ENCODE measurements around the gene BANP. TPM values are rescaled to one million over a fixed set of nuclear protein-coding genes. Genes with fewer than 3 reads are reported as not detected.
A peak's percentile ranks its signal among the peaks of the same experiment; 100 is the strongest.

BANP gene
- total and polyA plus RNA-seq, 4 experiments from 2014 or later: 10.7 to 72.7 (median 44.1) TPM

DNA sequence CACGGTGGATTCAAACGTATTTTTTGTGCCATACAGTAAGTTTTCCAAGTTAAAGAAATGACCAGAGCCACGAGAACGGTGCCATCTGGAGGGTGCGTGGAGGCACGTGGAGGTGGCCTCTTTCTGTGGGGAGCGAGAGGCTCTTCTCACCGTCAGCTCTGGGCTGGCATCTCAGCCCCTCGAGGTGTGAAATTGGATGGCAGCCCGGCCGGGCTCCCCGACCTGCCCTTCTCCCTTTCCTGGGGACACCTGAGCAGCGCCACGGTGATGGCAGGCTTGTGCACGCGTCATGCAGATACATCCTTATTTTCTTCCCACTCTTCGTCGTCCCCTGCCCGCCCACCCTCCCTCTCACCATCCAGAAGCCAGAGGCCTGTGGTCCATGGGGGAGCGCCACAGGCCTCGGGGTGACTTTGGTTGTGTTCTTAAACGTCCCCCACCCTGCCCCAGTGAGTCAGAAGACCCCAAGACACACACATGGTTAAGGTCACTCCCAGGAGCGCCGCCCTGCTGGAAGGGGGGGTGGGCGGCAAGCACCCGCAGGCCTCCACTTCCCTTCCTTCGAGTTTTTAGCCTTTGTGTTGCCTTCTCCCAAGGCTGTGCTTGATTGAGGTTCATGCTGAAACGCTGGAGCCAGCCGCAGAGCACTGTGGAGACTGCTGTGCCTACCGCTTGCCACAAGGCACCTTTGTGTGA is 109.4 kb downstream of the BANP start:
- peaks cover 7% of the 10 kb centered on the region for H3K36me3 ChIP-seq (ENCODE audit: insufficient read depth, low read length)
- no peak overlapping the region for H3K4me3 Mint-ChIP-seq

GRCh38 chr16:88061346-88062110 is 110.3 kb downstream of the BANP start:
- Mint-ChIP-seq H3K27me3 (no peaks in the 10 kb centered on the region), H3K27ac (no peak overlapping the region), H3K36me3 (peaks cover 7 to 39% of the 10 kb centered on the region in 2 donors), H3K4me3 (no peak overlapping the region), H3K9me3 (peaks cover 0 to 2% (median 0%) of the 10 kb centered on the region in 8 donors), H3K4me1 (no peaks in the 10 kb centered on the region)
- Histone ChIP-seq H3K27ac (ENCODE audit: low read depth, low read length) (no peak overlapping the region), H3K4me1 (ENCODE audit: insufficient read depth, low read length) (no peaks in the 10 kb centered on the region), H3K4me3 (ENCODE audit: low read length in 2 of 2) (no peak overlapping the region), H3K27me3 (ENCODE audit: insufficient read depth, low read length) (no peaks in the 10 kb centered on the region), H3K36me3 (ENCODE audit: insufficient read depth, low read length) (peaks cover 7% of the 10 kb centered on the region), H3K9me3 (ENCODE audit: control insufficient read depth in 1 of 2, low read length in 2 of 2) (no peaks in the 10 kb centered on the region)
- POLR2A ChIA-PET (ENCODE audit: partially characterized antibody): no interaction called here
- intact Hi-C loops (cut with micrococcal nuclease): no loop called here
- DNase-seq: no peak
- CTCF ChIA-PET (ENCODE audit: partially characterized antibody): no interaction called here

More for the DNA sequence above, 109.4 kb downstream of the BANP start:
- Mint-ChIP-seq H3K27ac (no peak overlapping the region), H3K4me1 (peaks cover 0 to 4% (median 0%) of the 10 kb centered on the region in 4 donors), H3K36me3 (peaks cover 7 to 39% of the 10 kb centered on the region in 2 donors), H3K9me3 (peaks cover 0 to 2% (median 0%) of the 10 kb centered on the region in 8 donors), H3K27me3 (no peaks in the 10 kb centered on the region)
- Histone ChIP-seq H3K4me1 (ENCODE audit: insufficient read depth, low read length) (no peaks in the 10 kb centered on the region), H3K27me3 (ENCODE audit: insufficient read depth, low read length) (no peaks in the 10 kb centered on the region), H3K9me3 (ENCODE audit: control insufficient read depth in 1 of 2, low read length in 2 of 2) (no peaks in the 10 kb centered on the region), H3K27ac (ENCODE audit: low read depth, low read length) (no peak overlapping the region), H3K4me3 (ENCODE audit: low read length in 2 of 2) (no peak overlapping the region)
- no peak for DNase-seq
- ChIA-PET POLR2A (ENCODE audit: partially characterized antibody) (no interaction called here), CTCF (ENCODE audit: partially characterized antibody) (no interaction called here)
- intact Hi-C loops (cut with micrococcal nuclease): no loop called here

- Mint-ChIP-seq H3K9me3 (peaks cover 0 to 2% (median 0%) of the 10 kb centered on the region in 8 donors), H3K36me3 (peaks cover 7 to 37% of the 10 kb centered on the region in 2 donors), H3K4me3 (no peak overlapping the region), H3K27me3 (no peaks in the 10 kb centered on the region), H3K27ac (no peak overlapping the region), H3K4me1 (no peaks in the 10 kb centered on the region)
- ChIA-PET POLR2A (ENCODE audit: partially characterized antibody) (no interaction called here), CTCF (ENCODE audit: partially characterized antibody) (no interaction called here)
- H3K27me3 ChIP-seq (ENCODE audit: insufficient read depth, low read length): no peaks in the 10 kb centered on the region
- no peaks in the 10 kb centered on the region for H3K4me1 ChIP-seq (ENCODE audit: insufficient read depth, low read length)
- no peak overlapping the region for H3K4me3 ChIP-seq (ENCODE audit: low read length in 2 of 2)
- H3K27ac ChIP-seq (ENCODE audit: low read depth, low read length): no peak overlapping the region
- peaks cover 7% of the 10 kb centered on the region for H3K36me3 ChIP-seq (ENCODE audit: insufficient read depth, low read length)
- no peaks in the 10 kb centered on the region for H3K9me3 ChIP-seq (ENCODE audit: control insufficient read depth in 1 of 2, low read length in 2 of 2)
- no peak for DNase-seq
- intact Hi-C loops (cut with micrococcal nuclease): no loop called here
These were observed 111.3 kb downstream of the BANP start for GRCh38 chr16:88062341-88063210.

DNA sequence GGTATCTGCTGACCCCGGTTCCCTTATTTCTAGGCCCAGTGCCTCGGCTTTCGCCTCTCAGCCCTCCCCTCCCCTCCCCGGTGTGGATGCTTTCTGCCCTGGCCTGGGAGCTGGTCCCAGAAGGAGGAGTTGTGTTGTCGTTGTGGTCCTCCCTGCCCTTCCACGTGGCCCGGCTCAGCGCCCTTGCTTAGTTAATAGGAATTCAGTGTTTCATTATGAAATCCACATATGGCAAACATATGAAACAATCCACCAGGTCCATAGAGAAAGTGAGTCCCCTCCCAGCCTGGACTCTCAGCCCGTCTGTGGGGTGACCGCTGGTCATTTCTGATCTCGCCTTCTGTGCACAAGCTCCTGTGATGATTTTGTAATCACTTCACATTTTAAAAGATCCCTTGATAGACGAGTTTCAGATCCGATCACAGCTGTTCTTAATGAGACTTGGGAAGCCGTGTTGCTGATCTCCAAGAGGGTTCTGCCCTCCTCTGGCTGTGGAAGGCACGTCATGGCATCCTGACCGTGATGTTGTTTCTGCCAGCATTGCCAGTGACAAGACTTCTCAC is 112.1 kb downstream of the BANP start:
- Histone ChIP-seq H3K27me3 (ENCODE audit: insufficient read depth, low read length) (no peaks in the 10 kb centered on the region), H3K36me3 (ENCODE audit: insufficient read depth, low read length) (peaks cover 7% of the 10 kb centered on the region), H3K4me3 (ENCODE audit: low read length in 2 of 2) (no peak overlapping the region), H3K27ac (ENCODE audit: low read depth, low read length) (no peak overlapping the region), H3K4me1 (ENCODE audit: insufficient read depth, low read length) (no peaks in the 10 kb centered on the region), H3K9me3 (ENCODE audit: control insufficient read depth in 1 of 2, low read length in 2 of 2) (no peaks in the 10 kb centered on the region)
- ChIA-PET CTCF (ENCODE audit: partially characterized antibody) (no interaction called here), POLR2A (ENCODE audit: partially characterized antibody) (no interaction called here)
- Mint-ChIP-seq H3K4me1 (no peaks in the 10 kb centered on the region), H3K4me3 (no peak overlapping the region), H3K36me3 (peaks cover 7 to 36% of the 10 kb centered on the region in 2 donors), H3K27ac (peak overlapping the region in 1 of 7 donors; percentile 57), H3K27me3 (no peaks in the 10 kb centered on the region), H3K9me3 (peaks cover 0 to 2% (median 0%) of the 10 kb centered on the region in 8 donors)
- intact Hi-C loops (cut with micrococcal nuclease): no loop called here
- no peak for DNase-seq

DNA sequence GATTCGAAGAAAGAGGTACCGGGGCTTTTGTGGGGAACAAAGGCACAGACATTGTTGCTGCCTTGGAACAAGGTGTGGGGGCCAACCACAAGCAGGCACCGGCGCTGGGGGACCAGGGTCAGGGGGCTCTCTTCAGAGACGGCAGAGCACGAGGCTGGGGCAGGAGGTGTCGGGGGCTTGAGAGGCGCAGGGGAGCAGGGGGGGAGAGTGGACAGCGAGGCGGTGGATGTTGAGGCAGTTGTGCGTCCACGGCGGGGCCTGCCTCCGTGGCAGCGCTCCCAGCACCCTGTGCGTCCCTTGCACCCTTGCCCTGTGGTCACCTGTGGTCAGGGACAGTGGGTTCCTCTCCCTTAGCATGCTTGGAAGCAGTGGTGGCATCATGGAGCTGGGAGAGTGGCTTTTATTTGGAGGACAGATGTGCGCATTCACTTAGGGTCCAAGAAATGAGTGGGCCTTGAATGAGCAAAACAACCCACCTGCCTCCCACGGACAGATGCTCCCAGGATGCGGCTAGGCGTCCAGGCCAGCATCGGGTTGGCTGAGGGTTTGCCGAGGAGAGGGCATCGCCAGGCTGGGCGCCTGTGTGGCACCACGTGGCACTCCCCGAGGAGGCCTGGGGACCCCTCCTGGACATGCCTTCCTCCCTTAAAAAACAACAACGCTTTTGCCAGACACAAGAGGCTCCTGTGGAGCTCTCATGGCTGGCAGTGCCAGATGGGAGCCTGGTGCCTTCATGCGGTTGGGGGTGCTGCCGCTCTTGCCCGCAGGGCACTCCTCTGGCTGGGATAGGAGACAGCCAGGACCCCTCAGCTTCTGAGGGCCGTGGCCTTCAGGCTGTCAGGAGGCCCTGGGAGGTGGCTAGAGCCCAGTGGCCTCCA is 113.0 kb downstream of the BANP start:
- intact Hi-C loops (cut with micrococcal nuclease): no loop called here
- H3K4me3 Mint-ChIP-seq: no peak overlapping the region
- no peak overlapping the region for H3K4me3 ChIP-seq (ENCODE audit: low read length in 2 of 2)
- DNase-seq: no peak
- H3K9me3 Mint-ChIP-seq: peaks cover 0 to under 1% (median 0%) of the 10 kb centered on the region in 8 donors
- H3K27me3 Mint-ChIP-seq: no peaks in the 10 kb centered on the region
- H3K27ac ChIP-seq (ENCODE audit: low read depth, low read length): no peak overlapping the region
- peaks cover 10% of the 10 kb centered on the region for H3K36me3 ChIP-seq (ENCODE audit: insufficient read depth, low read length)
- H3K36me3 Mint-ChIP-seq: peaks cover 8 to 34% of the 10 kb centered on the region in 2 donors
- no peaks in the 10 kb centered on the region for H3K4me1 ChIP-seq (ENCODE audit: insufficient read depth, low read length)
- CTCF ChIA-PET (ENCODE audit: partially characterized antibody): no interaction called here
- POLR2A ChIA-PET (ENCODE audit: partially characterized antibody): no interaction called here
- no peaks in the 10 kb centered on the region for H3K9me3 ChIP-seq (ENCODE audit: control insufficient read depth in 1 of 2, low read length in 2 of 2)
- H3K4me1 Mint-ChIP-seq: no peaks in the 10 kb centered on the region
- H3K27ac Mint-ChIP-seq: no peak overlapping the region
- no peaks in the 10 kb centered on the region for H3K27me3 ChIP-seq (ENCODE audit: insufficient read depth, low read length)

GRCh38 chr16:88064889-88065746 is 113.9 kb downstream of the BANP start:
- Histone ChIP-seq H3K27me3 (ENCODE audit: insufficient read depth, low read length) (no peaks in the 10 kb centered on the region), H3K36me3 (ENCODE audit: insufficient read depth, low read length) (peaks cover 13% of the 10 kb centered on the region), H3K4me3 (ENCODE audit: low read length in 2 of 2) (no peak overlapping the region), H3K27ac (ENCODE audit: low read depth, low read length) (no peak overlapping the region), H3K9me3 (ENCODE audit: control insufficient read depth in 1 of 2, low read length in 2 of 2) (no peaks in the 10 kb centered on the region), H3K4me1 (ENCODE audit: insufficient read depth, low read length) (no peaks in the 10 kb centered on the region)
- POLR2A ChIA-PET (ENCODE audit: partially characterized antibody): no interaction called here
- CTCF ChIA-PET (ENCODE audit: partially characterized antibody): no interaction called here
- Mint-ChIP-seq H3K36me3 (peaks cover 16 to 39% of the 10 kb centered on the region in 2 donors), H3K4me1 (no peaks in the 10 kb centered on the region), H3K9me3 (no peaks in the 10 kb centered on the region), H3K27ac (no peak overlapping the region), H3K4me3 (no peak overlapping the region), H3K27me3 (no peaks in the 10 kb centered on the region)
- intact Hi-C loops (cut with micrococcal nuclease): no loop called here
- no peak for DNase-seq

Data from CD4-positive, alpha-beta memory T cell (primary cell).